H9 (cell line): Measurements from ENCODE around the gene PPM1G. TPM values are rescaled to one million over a fixed set of nuclear protein-coding genes. Genes with fewer than 3 reads are reported as not detected.

Experiments
- DNase-seq: peaks from one replicate; pipeline ENCODE4 v3.0.0-alpha.2; 2017
- H2AFZ ChIP-seq: one replicate; pipeline ENCODE4 v1.6.1; 2013; ENCODE audit warnings: mild to moderate bottlenecking, low read length, control low read depth, moderate library complexity
- H2AK5ac ChIP-seq: 2 replicates; pipeline ENCODE4 v1.6.1; 2013; ENCODE audit warnings: low read length, control low read depth, mixed read lengths; ENCODE audit not compliant: insufficient read length
- H2BK120ac ChIP-seq: one replicate; pipeline ENCODE4 v1.6.1; 2013; ENCODE audit warnings: low read depth, mild to moderate bottlenecking, low read length, control low read depth, inconsistent platforms; ENCODE audit not compliant: poor library complexity, severe bottlenecking
- H2BK12ac ChIP-seq: 2 replicates; pipeline ENCODE4 v1.6.1; 2013; ENCODE audit warnings: low read length, control low read depth, mixed read lengths, low read depth; ENCODE audit not compliant: insufficient read length
- H2BK15ac ChIP-seq: 2 replicates; pipeline ENCODE4 v1.6.1; 2013; ENCODE audit warnings: low read depth, low read length, control low read depth
- H2BK20ac ChIP-seq: one replicate; pipeline ENCODE4 v1.6.1; 2013; ENCODE audit warnings: low read depth, mild to moderate bottlenecking, low read length, control low read depth, inconsistent platforms; ENCODE audit not compliant: poor library complexity, severe bottlenecking
- H2BK5ac ChIP-seq: 2 replicates; pipeline ENCODE4 v1.6.1; 2013; ENCODE audit warnings: low read length, control low read depth, mixed read lengths; ENCODE audit not compliant: insufficient read length
- H3K14ac ChIP-seq: 2 replicates; pipeline ENCODE4 v1.6.1; 2013; ENCODE audit warnings: low read length, control low read depth; ENCODE audit not compliant: insufficient read depth
- H3K18ac ChIP-seq: 2 replicates; pipeline ENCODE4 v1.6.1; 2013; ENCODE audit warnings: low read depth, mild to moderate bottlenecking, mixed read lengths, low read length, control low read depth; ENCODE audit not compliant: insufficient read length
- H3K23ac ChIP-seq: 2 replicates; pipeline ENCODE4 v1.6.1; 2013; ENCODE audit warnings: low read length, control low read depth, mixed read lengths, low read depth; ENCODE audit not compliant: insufficient read length
- H3K23me2 ChIP-seq: 2 replicates; pipeline ENCODE4 v1.6.1; 2013; ENCODE audit warnings: low read depth, mild to moderate bottlenecking, mixed read lengths, low read length, control low read depth; ENCODE audit not compliant: insufficient read length, poor library complexity, severe bottlenecking
- H3K27ac ChIP-seq: 2 replicates; pipeline ENCODE4 v1.5.1; 2013; ENCODE audit warnings: low read length, control low read depth, mixed read lengths, low read depth; ENCODE audit not compliant: insufficient read length
- H3K27me3 ChIP-seq: 2 replicates; pipeline ENCODE4 v1.6.1; 2013; ENCODE audit warnings: low read length, control low read depth, inconsistent platforms; ENCODE audit not compliant: insufficient read depth
- H3K4ac ChIP-seq: 2 replicates; pipeline ENCODE4 v1.6.1; 2013; ENCODE audit warnings: low read depth, mild to moderate bottlenecking, control low read depth, inconsistent platforms, low read length, moderate library complexity
- H3K4me1 ChIP-seq: 2 replicates; pipeline ENCODE4 v1.6.1; 2013; ENCODE audit warnings: low read length, control low read depth, inconsistent platforms; ENCODE audit not compliant: insufficient read depth
- H3K4me2 ChIP-seq: 2 replicates; pipeline ENCODE4 v1.6.1; 2013; ENCODE audit warnings: low read length, control low read depth, mixed read lengths; ENCODE audit not compliant: insufficient read length, insufficient read depth
- H3K56ac ChIP-seq: 2 replicates; pipeline ENCODE4 v1.6.1; 2013; ENCODE audit warnings: low read depth, mild to moderate bottlenecking, mixed read lengths, low read length, control low read depth; ENCODE audit not compliant: insufficient read length
- H3K79me1 ChIP-seq: 2 replicates; pipeline ENCODE4 v1.6.1; 2013; ENCODE audit warnings: low read depth, mild to moderate bottlenecking, moderate library complexity, low read length, control low read depth, inconsistent platforms; ENCODE audit not compliant: insufficient read depth, poor library complexity, severe bottlenecking
- H3K79me2 ChIP-seq: 2 replicates; pipeline ENCODE4 v1.6.1; 2013; ENCODE audit warnings: low read length, control low read depth, inconsistent platforms; ENCODE audit not compliant: insufficient read depth
- H3K9ac ChIP-seq: 2 replicates; pipeline ENCODE4 v1.6.1; 2013; ENCODE audit warnings: low read length, control low read depth, mixed read lengths; ENCODE audit not compliant: insufficient read length; ENCODE audit errors: extremely low read depth
- H3K9me3 ChIP-seq: one replicate; pipeline ENCODE4 v1.6.1; 2013; ENCODE audit warnings: low read depth, low read length, inconsistent platforms; ENCODE audit not compliant: control insufficient read depth
- H3T11ph ChIP-seq: one replicate; pipeline ENCODE4 v1.6.1; 2013; ENCODE audit warnings: mild to moderate bottlenecking, low read length, control low read depth, inconsistent platforms
- H4K20me1 ChIP-seq: one replicate; pipeline ENCODE4 v1.6.1; 2013; ENCODE audit not compliant: control insufficient read depth, insufficient read length, insufficient read depth
- H4K5ac ChIP-seq: 2 replicates; pipeline ENCODE4 v1.6.1; 2013; ENCODE audit warnings: low read depth, mild to moderate bottlenecking, mixed read lengths, low read length, control low read depth; ENCODE audit not compliant: insufficient read length
- H4K8ac ChIP-seq: replicated peaks from 2 replicates; pipeline ENCODE4 v1.6.1; 2013; ENCODE audit warnings: low read length, control low read depth, mixed read lengths, low read depth; ENCODE audit not compliant: insufficient read length
- H4K91ac ChIP-seq: 2 replicates; pipeline ENCODE4 v1.6.1; 2013; ENCODE audit warnings: low read depth, mild to moderate bottlenecking, moderate library complexity, mixed read lengths, low read length, control low read depth; ENCODE audit not compliant: insufficient read length
- H3K27ac Mint-ChIP-seq, 3 experiments: 2 replicates in 2 of 3; 3 replicates in 1 of 3; pipeline ENCODE4 v1.8.0; 2020 to 2021; ENCODE audit warnings: mixed read lengths in 3 of 3, mild to moderate bottlenecking in 1 of 3, moderate library complexity in 1 of 3
- H3K27me3 Mint-ChIP-seq: 2 replicates; pipeline ENCODE4 v1.8.0; 2021; ENCODE audit warnings: low read depth, mild to moderate bottlenecking, moderate library complexity, mixed read lengths
- H3K36me3 Mint-ChIP-seq, 3 experiments: 2 replicates in 2 of 3; 3 replicates in 1 of 3; pipeline ENCODE4 v1.8.0; 2020 to 2021; ENCODE audit warnings: low read depth in 3 of 3, mixed read lengths in 3 of 3; ENCODE audit not compliant: insufficient read depth in 1 of 3
- H3K4me1 Mint-ChIP-seq, 2 experiments: 2 replicates each; pipeline ENCODE4 v1.8.0; 2020; ENCODE audit warnings: mixed read lengths in 2 of 2
- H3K4me3 Mint-ChIP-seq, 2 experiments: 2 replicates in 1 of 2; 3 replicates in 1 of 2; pipeline ENCODE4 v1.8.0; 2020 to 2021; ENCODE audit warnings: mild to moderate bottlenecking in 2 of 2, mixed read lengths in 2 of 2, moderate library complexity in 1 of 2
- H3K9me3 Mint-ChIP-seq, 2 experiments: 2 replicates in 1 of 2; 3 replicates in 1 of 2; pipeline ENCODE4 v1.8.0; 2020; ENCODE audit warnings: mild to moderate bottlenecking in 2 of 2, mixed read lengths in 2 of 2, moderate library complexity in 1 of 2
- WGBS: extraction: QIAGEN DNeasy Blood & Tissue Kit; methylation state at CpG from one replicate; pipeline ENCODE4 v1.1.7; 2013; ENCODE audit warnings: missing lambda C conversion rate, low lambda C conversion rate, mixed read lengths; ENCODE audit not compliant: insufficient read length; ENCODE audit errors: extremely low coverage; 5-methylcytosine and 5-hydroxymethylcytosine counted together
- total RNA-seq: library from RNA; stranded (reverse); gene quantifications from 2 replicates; pipeline ENCODE4 v1.2.1, GENCODE V29; 2021
- TF ChIP-seq, protein P1 (sequence below): fragments of 200-600 bp; sonication (generic); conservative IDR thresholded peaks from 3 replicates; pipeline ENCODE4 v1.8.0; 2021; ENCODE audit warnings: antibody characterized with exemption, mild to moderate bottlenecking

Gene PPM1G
- total RNA-seq, 1 experiment from 2014 or later = 146 TPM

DNA sequence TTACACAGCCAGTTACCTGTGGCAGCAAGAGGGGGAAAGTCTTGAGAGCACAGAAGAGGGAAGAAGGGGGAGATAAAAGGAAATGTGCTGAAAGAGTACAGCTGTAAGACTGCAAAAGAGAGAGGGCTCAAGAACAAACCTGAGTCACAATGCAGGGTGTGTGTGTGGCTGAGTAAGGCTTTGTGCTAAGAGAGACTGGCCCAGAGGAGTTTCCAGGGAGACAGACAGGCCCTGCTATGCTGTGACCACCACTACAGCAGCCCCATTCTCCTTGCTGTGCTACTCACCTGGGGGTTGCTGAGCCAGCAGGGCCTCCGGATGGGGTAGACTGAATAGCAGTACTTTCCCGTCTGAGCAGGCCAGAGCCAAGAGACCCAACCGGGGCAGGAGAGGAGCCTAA is 74.1 kb downstream of the PPM1G start:
- no peak overlapping the region for H4K91ac ChIP-seq
- no peak overlapping the region for H3K27ac ChIP-seq
- no CpG with 5 or more reads among the region's 3 CpGs for WGBS
- Mint-ChIP-seq H3K36me3 (peaks cover 39 to 80% (median 67%) of the 10 kb centered on the region in 3 experiments), H3K9me3 (no peaks in the 10 kb centered on the region), H3K27ac (no peak overlapping the region), H3K27me3 (no peaks in the 10 kb centered on the region), H3K4me3 (no peak overlapping the region), H3K4me1 (no peaks in the 10 kb centered on the region)
- H3K14ac ChIP-seq = no peak overlapping the region
- no peaks in the 10 kb centered on the region for H3K23me2 ChIP-seq
- no peak overlapping the region for H2BK5ac ChIP-seq
- H3K9me3 ChIP-seq = no peaks in the 10 kb centered on the region
- H3K18ac ChIP-seq = no peak overlapping the region
- no peak overlapping the region for H3K56ac ChIP-seq
- no peak overlapping the region for H2BK15ac ChIP-seq
- H3K4ac ChIP-seq = no peak overlapping the region
- no peak overlapping the region for H3K4me2 ChIP-seq
- no peaks in the 10 kb centered on the region for H3K4me1 ChIP-seq
- no peaks in the 10 kb centered on the region for H3K27me3 ChIP-seq
- H4K8ac ChIP-seq = no peak overlapping the region
- no peaks in the 10 kb centered on the region for H3K79me1 ChIP-seq
- H3K23ac ChIP-seq = no peak overlapping the region
- no peak overlapping the region for H3K9ac ChIP-seq
- no peaks in the 10 kb centered on the region for H3K79me2 ChIP-seq
- H2BK20ac ChIP-seq = no peak overlapping the region
- H4K20me1 ChIP-seq = no peaks in the 10 kb centered on the region
- no peak overlapping the region for H2BK120ac ChIP-seq
- no peak overlapping the region for H2BK12ac ChIP-seq
- H3T11ph ChIP-seq = no peak overlapping the region
- DNase-seq = no peak
- TF ChIP-seq, protein P1, sequence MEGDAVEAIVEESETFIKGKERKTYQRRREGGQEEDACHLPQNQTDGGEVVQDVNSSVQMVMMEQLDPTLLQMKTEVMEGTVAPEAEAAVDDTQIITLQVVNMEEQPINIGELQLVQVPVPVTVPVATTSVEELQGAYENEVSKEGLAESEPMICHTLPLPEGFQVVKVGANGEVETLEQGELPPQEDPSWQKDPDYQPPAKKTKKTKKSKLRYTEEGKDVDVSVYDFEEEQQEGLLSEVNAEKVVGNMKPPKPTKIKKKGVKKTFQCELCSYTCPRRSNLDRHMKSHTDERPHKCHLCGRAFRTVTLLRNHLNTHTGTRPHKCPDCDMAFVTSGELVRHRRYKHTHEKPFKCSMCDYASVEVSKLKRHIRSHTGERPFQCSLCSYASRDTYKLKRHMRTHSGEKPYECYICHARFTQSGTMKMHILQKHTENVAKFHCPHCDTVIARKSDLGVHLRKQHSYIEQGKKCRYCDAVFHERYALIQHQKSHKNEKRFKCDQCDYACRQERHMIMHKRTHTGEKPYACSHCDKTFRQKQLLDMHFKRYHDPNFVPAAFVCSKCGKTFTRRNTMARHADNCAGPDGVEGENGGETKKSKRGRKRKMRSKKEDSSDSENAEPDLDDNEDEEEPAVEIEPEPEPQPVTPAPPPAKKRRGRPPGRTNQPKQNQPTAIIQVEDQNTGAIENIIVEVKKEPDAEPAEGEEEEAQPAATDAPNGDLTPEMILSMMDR = no peak
- H4K5ac ChIP-seq = no peak overlapping the region
- H2AK5ac ChIP-seq = no peak overlapping the region
- H2AFZ ChIP-seq = no peak overlapping the region

Other genes with a start within 250 kb of the PPM1G start
- 106 and 108 TPM in 2 replicates for gene ATRAID, start 197.6 kb downstream of the PPM1G start, total RNA-seq
- 112 and 122 TPM in 2 replicates for gene SLC5A6, start 197.3 kb downstream of the PPM1G start, total RNA-seq
- 117 and 130 TPM in 2 replicates for gene CAD, start 192.2 kb downstream of the PPM1G start, total RNA-seq
- 2.5 and 3.4 TPM in 2 replicates for gene SLC30A3, start 146.5 kb downstream of the PPM1G start, total RNA-seq
- 0.37 and 0.44 TPM in 2 replicates for gene DNAJC5G, start 134.2 kb downstream of the PPM1G start, total RNA-seq
- 4.6 and 5.0 TPM in 2 replicates for gene TRIM54, start 127.2 kb downstream of the PPM1G start, total RNA-seq
- 0.77 and 1.5 TPM in 2 replicates for gene UCN, start 101.1 kb downstream of the PPM1G start, total RNA-seq
- gene MPV17, start 86.5 kb downstream of the PPM1G start, total RNA-seq = 55.4 and 59.4 TPM in 2 replicates
- 109 TPM in 2 replicates for gene GTF3C2, start 52.8 kb downstream of the PPM1G start, total RNA-seq
- gene EIF2B4, start 39.3 kb downstream of the PPM1G start, total RNA-seq = 62.1 and 67.2 TPM in 2 replicates
- 78.1 and 81.1 TPM in 2 replicates for gene SNX17, start 39.0 kb downstream of the PPM1G start, total RNA-seq
- gene ZNF513, start 28.9 kb downstream of the PPM1G start, total RNA-seq = 24.8 and 26.5 TPM in 2 replicates
- gene NRBP1, start 19.0 kb upstream of the PPM1G start, total RNA-seq = 140 TPM in 2 replicates
- 49.9 and 57.3 TPM in 2 replicates for gene KRTCAP3, start 32.8 kb upstream of the PPM1G start, total RNA-seq
- 13.8 and 15.5 TPM in 2 replicates for gene IFT172, start 80.2 kb upstream of the PPM1G start, total RNA-seq
- gene FNDC4, start 85.6 kb upstream of the PPM1G start, total RNA-seq = 21.1 and 21.5 TPM in 2 replicates
- 0.11 and 0.33 TPM in 2 replicates for gene GCKR, start 87.2 kb upstream of the PPM1G start, total RNA-seq
- gene ZNF512, start 173.5 kb upstream of the PPM1G start, total RNA-seq = 35.6 and 38.2 TPM in 2 replicates
- 1.2 and 1.6 TPM in 2 replicates for gene CCDC121, start 219.4 kb upstream of the PPM1G start, total RNA-seq
- gene GPN1, start 219.5 kb upstream of the PPM1G start, total RNA-seq = 45.5 and 48.5 TPM in 2 replicates